NCI-H524 treated with DMSO at 0.1 percent for 48 hours (cell line): Measurements from ENCODE around the gene TAF11L14.
"Not testable (repeated sequence)": the region's sequence is repeated elsewhere in the genome, so short reads cannot be mapped to it uniquely, and the experiment has no call there.

Experiments used
- DNase-seq: peaks from one replicate; lab custom pipeline; 2025; lab: John Stamatoyannopoulos, UW

The TAF11L14 gene

GRCh38 chr5:17634160-17634559 lies at the start of gene TAF11L14:
Gene TAF11L14 (plus strand): TSS chr5:17634460.
- no peak for DNase-seq

- DNase-seq = not testable (repeated sequence)
These were observed 48.6 kb upstream of the TAF11L14 start, which contains the start of gene TAF11L7 for GRCh38 chr5:17585658-17586057. Gene TAF11L7 (minus strand): TSS chr5:17585758.

GRCh38 chr5:17590860-17591259 lies 43.4 kb upstream of the TAF11L14 start, which contains the start of gene TAF11L8:
Gene TAF11L8 (minus strand): TSS chr5:17590960.
- DNase-seq = not testable (repeated sequence)

- not testable (repeated sequence) for DNase-seq
These were observed 40.0 kb upstream of the TAF11L14 start, which contains the start of gene TAF11L9 for GRCh38 chr5:17594255-17594654. Gene TAF11L9 (minus strand): TSS chr5:17594394.

GRCh38 chr5:17597728-17598127 lies 36.5 kb upstream of the TAF11L14 start, which contains the start of gene TAF11L10:
Gene TAF11L10 (minus strand): TSS chr5:17597828.
- not testable (repeated sequence) for DNase-seq

GRCh38 chr5:17603880-17604279 lies 30.4 kb upstream of the TAF11L14 start, which contains the start of gene TAF11L11:
Gene TAF11L11 (plus strand): TSS chr5:17604183.
- DNase-seq = not testable (repeated sequence)

GRCh38 chr5:17604951-17605350 lies 29.3 kb upstream of the TAF11L14 start:
- DNase-seq = no peak

GRCh38 chr5:17607461-17607860 lies 26.8 kb upstream of the TAF11L14 start:
- not testable (repeated sequence) for DNase-seq

GRCh38 chr5:17610092-17610491 lies 24.2 kb upstream of the TAF11L14 start, which contains the start of gene TAF11L12:
Gene TAF11L12 (plus strand): TSS chr5:17610392.
- not testable (repeated sequence) for DNase-seq

GRCh38 chr5:17614872-17615605 lies 19.2 kb upstream of the TAF11L14 start:
- no peak for DNase-seq

- DNase-seq = no peak
These were observed 14.9 kb upstream of the TAF11L14 start for GRCh38 chr5:17619354-17619753.

GRCh38 chr5:17620627-17621026 lies 13.6 kb upstream of the TAF11L14 start:
- DNase-seq = no peak

- DNase-seq = no peak
These were observed 8.6 kb upstream of the TAF11L14 start for GRCh38 chr5:17625686-17626085.

- DNase-seq = not testable (repeated sequence)
These were observed 2.5 kb upstream of the TAF11L14 start, which contains the start of gene TAF11L13 for GRCh38 chr5:17631788-17632187. Gene TAF11L13 (plus strand): TSS chr5:17632088.

GRCh38 chr5:17649232-17649631 lies 15.0 kb downstream of the TAF11L14 start:
- DNase-seq = not testable (repeated sequence)

GRCh38 chr5:17655201-17655759 lies 21.0 kb downstream of the TAF11L14 start:
- DNase-seq = not testable (repeated sequence)

GRCh38 chr5:17655921-17656320 lies 21.7 kb downstream of the TAF11L14 start:
- no peak for DNase-seq

- DNase-seq = peak; percentile 37
These were observed 28.9 kb downstream of the TAF11L14 start for GRCh38 chr5:17663182-17663581.

- DNase-seq = no peak
These were observed 31.6 kb downstream of the TAF11L14 start for GRCh38 chr5:17665836-17666235.

GRCh38 chr5:17666726-17667235 lies 32.5 kb downstream of the TAF11L14 start:
- no peak for DNase-seq

GRCh38 chr5:17670353-17670752 lies 36.1 kb downstream of the TAF11L14 start:
- no peak for DNase-seq

- no peak for DNase-seq
These were observed 44.6 kb downstream of the TAF11L14 start for GRCh38 chr5:17678751-17679324.
